Measurements from ENCODE around the gene SRRM3. TPM values are rescaled to one million over a fixed set of nuclear protein-coding genes. Genes with fewer than 3 reads are reported as not detected.

SRRM3 gene
- total RNA-seq, 1 experiment from 2014 or later, result 12.7 TPM

DNA sequence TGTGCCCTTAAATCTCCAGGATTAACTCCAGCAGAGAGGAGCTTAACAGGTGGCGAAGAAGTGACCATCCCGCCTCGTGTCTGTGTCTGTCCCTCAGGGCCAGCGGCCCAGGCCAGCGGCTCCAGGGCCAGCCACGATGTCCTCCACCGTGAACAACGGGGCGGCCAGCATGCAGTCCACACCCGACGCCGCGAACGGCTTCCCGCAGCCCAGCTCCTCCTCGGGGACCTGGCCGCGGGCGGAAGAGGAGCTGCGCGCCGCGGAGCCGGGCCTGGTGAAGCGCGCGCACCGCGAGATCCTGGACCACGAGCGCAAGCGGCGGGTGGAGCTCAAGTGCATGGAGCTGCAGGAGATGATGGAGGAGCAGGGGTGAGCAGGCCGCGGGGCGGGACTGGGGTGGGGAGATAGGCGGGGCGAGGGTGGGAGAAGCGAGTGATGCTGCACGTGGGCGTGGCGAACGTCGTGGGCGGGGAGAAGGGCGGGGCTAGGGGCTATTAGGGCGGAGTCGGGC, 33.3 kb downstream of the SRRM3 start:
- intact Hi-C loops (cut with micrococcal nuclease), result no loop called here
- peak overlapping the region; percentile 54 for H3K4me2 ChIP-seq (ENCODE audit: low read length)
- no peak overlapping the region for H3K9ac ChIP-seq (ENCODE audit: low read length)
- CTCF ChIA-PET, result interaction anchor here (1.5 kb wide), 1 partner anchor 28 kb away, joined by 3 read pairs; no protein-coding TSS in a partner anchor
- H3K9me3 ChIP-seq (ENCODE audit: control insufficient read depth in 1 of 2, insufficient read depth in 1 of 2, low read depth in 1 of 2, low read length in 2 of 2), result no peaks in the 10 kb centered on the region
- H3K27ac ChIP-seq (ENCODE audit: low read depth, low read length), result peak overlapping the region; percentile 36; the same call in 1 of the 2 replicates
- TF ChIP-seq ZNF274 (IDR thresholded peaks at IDR 0.05; ENCODE audit: low read depth, low read length) (no peak), CEBPB (IDR thresholded peaks at IDR 0.05; ENCODE audit: low read depth) (no peak), SIN3A (IDR thresholded peaks at IDR 0.05; ENCODE audit: low read depth) (no peak), POLR2AphosphoS5 (IDR thresholded peaks at IDR 0.05; ENCODE audit: low read depth, low read length) (peak; percentile 16; the same call in 1 of the 2 replicates), FOSL1 (IDR thresholded peaks at IDR 0.05; ENCODE audit: low read depth) (no peak)
- TF ChIP-seq, protein P1, sequence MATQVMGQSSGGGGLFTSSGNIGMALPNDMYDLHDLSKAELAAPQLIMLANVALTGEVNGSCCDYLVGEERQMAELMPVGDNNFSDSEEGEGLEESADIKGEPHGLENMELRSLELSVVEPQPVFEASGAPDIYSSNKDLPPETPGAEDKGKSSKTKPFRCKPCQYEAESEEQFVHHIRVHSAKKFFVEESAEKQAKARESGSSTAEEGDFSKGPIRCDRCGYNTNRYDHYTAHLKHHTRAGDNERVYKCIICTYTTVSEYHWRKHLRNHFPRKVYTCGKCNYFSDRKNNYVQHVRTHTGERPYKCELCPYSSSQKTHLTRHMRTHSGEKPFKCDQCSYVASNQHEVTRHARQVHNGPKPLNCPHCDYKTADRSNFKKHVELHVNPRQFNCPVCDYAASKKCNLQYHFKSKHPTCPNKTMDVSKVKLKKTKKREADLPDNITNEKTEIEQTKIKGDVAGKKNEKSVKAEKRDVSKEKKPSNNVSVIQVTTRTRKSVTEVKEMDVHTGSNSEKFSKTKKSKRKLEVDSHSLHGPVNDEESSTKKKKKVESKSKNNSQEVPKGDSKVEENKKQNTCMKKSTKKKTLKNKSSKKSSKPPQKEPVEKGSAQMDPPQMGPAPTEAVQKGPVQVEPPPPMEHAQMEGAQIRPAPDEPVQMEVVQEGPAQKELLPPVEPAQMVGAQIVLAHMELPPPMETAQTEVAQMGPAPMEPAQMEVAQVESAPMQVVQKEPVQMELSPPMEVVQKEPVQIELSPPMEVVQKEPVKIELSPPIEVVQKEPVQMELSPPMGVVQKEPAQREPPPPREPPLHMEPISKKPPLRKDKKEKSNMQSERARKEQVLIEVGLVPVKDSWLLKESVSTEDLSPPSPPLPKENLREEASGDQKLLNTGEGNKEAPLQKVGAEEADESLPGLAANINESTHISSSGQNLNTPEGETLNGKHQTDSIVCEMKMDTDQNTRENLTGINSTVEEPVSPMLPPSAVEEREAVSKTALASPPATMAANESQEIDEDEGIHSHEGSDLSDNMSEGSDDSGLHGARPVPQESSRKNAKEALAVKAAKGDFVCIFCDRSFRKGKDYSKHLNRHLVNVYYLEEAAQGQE (IDR thresholded peaks at IDR 0.05; ENCODE audit: low read depth), result no peak
- no peak overlapping the region; a peak in 1 of 4 replicates for H3K4me3 ChIP-seq (replicated peaks in 1 of 2; ENCODE audit: low read depth in 1 of 2, low read length in 2 of 2)
- peaks cover 7 to 25% of the 10 kb centered on the region in 2 experiments; a peak in 2 of 4 replicates for H3K4me1 ChIP-seq (ENCODE audit: control insufficient read depth in 1 of 2, insufficient read depth in 2 of 2, low read length in 2 of 2)
- H4K20me1 ChIP-seq (ENCODE audit: insufficient read depth), result no peaks in the 10 kb centered on the region
- no peaks in the 10 kb centered on the region for H3K36me3 ChIP-seq (ENCODE audit: control insufficient read depth in 1 of 2, insufficient read depth in 2 of 2, low read length in 2 of 2)
- RAD21 ChIA-PET (ENCODE audit: low non-redundant PET in 1 of 2, low total read pairs in 2 of 2, uncharacterized antibody in 2 of 2, unreplicated experiment in 2 of 2), result interaction anchor here in 1 of 2 experiments (0.7 kb wide), 1 partner anchor 25 kb away, joined by 4 read pairs; no protein-coding TSS in a partner anchor
- BruUV-seq (replicated peaks), result no TSS peak
- peak; percentile 96 for ATAC-seq
- DNase-seq (ENCODE audit: low read depth, low spot score), result peak; percentile 74
- no peaks in the 10 kb centered on the region for H3K79me2 ChIP-seq (ENCODE audit: insufficient read depth, low read length)
- POLR2A ChIA-PET, result no interaction called here
- H2AFZ ChIP-seq (ENCODE audit: low read depth, low read length, poor library complexity, severe bottlenecking), result no peak overlapping the region
- no peaks in the 10 kb centered on the region for H3K9me2 ChIP-seq (ENCODE audit: insufficient read depth)
- H3K27me3 ChIP-seq (ENCODE audit: insufficient read depth, low read length), result no peaks in the 10 kb centered on the region

Data from HCT116 (cell line).